Measurements from ENCODE around the gene NPTN. TPM values are rescaled to one million over a fixed set of nuclear protein-coding genes. Genes with fewer than 3 reads are reported as not detected.

Gene NPTN
- polyA plus RNA-seq, 3 donors: 86.5 to 137 (median 88.0) TPM

DNA sequence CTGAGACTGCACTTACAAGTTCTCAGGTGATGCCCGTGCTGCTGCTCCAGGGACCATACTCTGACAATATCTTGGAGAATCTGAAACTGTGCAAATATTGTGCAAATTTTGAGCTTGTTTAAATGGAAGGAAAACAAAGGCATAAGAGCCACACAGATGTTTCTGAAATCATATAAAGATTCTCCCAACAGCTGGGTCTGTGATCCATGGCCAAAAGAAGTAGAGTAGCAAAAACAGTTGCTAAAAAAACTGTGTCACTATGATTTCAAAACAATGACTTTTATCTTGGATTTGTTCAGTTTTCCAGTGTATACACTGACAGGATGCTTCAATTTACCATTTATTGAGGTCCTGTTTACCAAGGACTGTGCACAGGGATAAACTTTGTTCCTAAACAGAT is 25.3 kb downstream of the NPTN start:
- Mint-ChIP-seq H3K36me3 (peaks cover 8 to 23% of the 10 kb centered on the region in 2 donors), H3K4me1 (peaks cover 52% of the 10 kb centered on the region), H3K27me3 (ENCODE audit: low read depth in 3 of 3) (no peaks in the 10 kb centered on the region), H3K27ac (peak overlapping the region in 3 of 7 donors; percentile 6 to 65 (median 61)), H3K4me3 (no peak overlapping the region), H3K9me3 (no peaks in the 10 kb centered on the region)
- 80% methylated on average over 1 of the region's 1 CpG for WGBS (ENCODE audit: insufficient coverage)
- no peak overlapping the region for H3K4me3 ChIP-seq (replicated peaks in 1 of 3; ENCODE audit: low read depth in 2 of 3, low read length in 3 of 3)
- peaks cover 100% of the 10 kb centered on the region for H3K79me2 ChIP-seq (ENCODE audit: insufficient read depth, low read length)
- no peaks in the 10 kb centered on the region for H3K27me3 ChIP-seq (ENCODE audit: control insufficient read depth in 2 of 2, insufficient read depth in 2 of 2, low read length in 2 of 2)
- H3K27ac ChIP-seq (ENCODE audit: low read depth in 1 of 2, low read length in 2 of 2): peak overlapping the region in 1 of 2 donors; percentile 45
- TF ChIP-seq, protein P1, sequence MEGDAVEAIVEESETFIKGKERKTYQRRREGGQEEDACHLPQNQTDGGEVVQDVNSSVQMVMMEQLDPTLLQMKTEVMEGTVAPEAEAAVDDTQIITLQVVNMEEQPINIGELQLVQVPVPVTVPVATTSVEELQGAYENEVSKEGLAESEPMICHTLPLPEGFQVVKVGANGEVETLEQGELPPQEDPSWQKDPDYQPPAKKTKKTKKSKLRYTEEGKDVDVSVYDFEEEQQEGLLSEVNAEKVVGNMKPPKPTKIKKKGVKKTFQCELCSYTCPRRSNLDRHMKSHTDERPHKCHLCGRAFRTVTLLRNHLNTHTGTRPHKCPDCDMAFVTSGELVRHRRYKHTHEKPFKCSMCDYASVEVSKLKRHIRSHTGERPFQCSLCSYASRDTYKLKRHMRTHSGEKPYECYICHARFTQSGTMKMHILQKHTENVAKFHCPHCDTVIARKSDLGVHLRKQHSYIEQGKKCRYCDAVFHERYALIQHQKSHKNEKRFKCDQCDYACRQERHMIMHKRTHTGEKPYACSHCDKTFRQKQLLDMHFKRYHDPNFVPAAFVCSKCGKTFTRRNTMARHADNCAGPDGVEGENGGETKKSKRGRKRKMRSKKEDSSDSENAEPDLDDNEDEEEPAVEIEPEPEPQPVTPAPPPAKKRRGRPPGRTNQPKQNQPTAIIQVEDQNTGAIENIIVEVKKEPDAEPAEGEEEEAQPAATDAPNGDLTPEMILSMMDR (IDR thresholded peaks at IDR 0.05): no peak
- H4K20me1 ChIP-seq (ENCODE audit: insufficient read depth, low read length): peaks cover 100% of the 10 kb centered on the region
- intact Hi-C loops (cut with micrococcal nuclease): no loop called here
- no peak overlapping the region for H2AFZ ChIP-seq (ENCODE audit: insufficient read depth, low read depth, low read length, poor library complexity, severe bottlenecking)
- H3K9ac ChIP-seq (ENCODE audit: insufficient read depth, low read length, poor library complexity, severe bottlenecking): no peak overlapping the region
- H3K4me1 ChIP-seq (ENCODE audit: control insufficient read depth in 1 of 2, insufficient read depth in 2 of 2, low read length in 2 of 2): peaks cover 17 to 38% of the 10 kb centered on the region in 2 donors
- DNase-seq: no peak
- peaks cover 0 to 15% of the 10 kb centered on the region in 2 donors for H3K36me3 ChIP-seq (replicated peaks in 1 of 2; ENCODE audit: control insufficient read depth in 1 of 2, insufficient read depth in 2 of 2, low read length in 2 of 2)
- no peak overlapping the region for H3K4me2 ChIP-seq (replicated peaks; ENCODE audit: extremely low read depth, low read length, poor library complexity, severe bottlenecking)
- no peaks in the 10 kb centered on the region for H3K9me3 ChIP-seq (replicated peaks in 1 of 2; ENCODE audit: control insufficient read depth in 1 of 2, insufficient read depth in 1 of 2, low read length in 2 of 2)

DNA sequence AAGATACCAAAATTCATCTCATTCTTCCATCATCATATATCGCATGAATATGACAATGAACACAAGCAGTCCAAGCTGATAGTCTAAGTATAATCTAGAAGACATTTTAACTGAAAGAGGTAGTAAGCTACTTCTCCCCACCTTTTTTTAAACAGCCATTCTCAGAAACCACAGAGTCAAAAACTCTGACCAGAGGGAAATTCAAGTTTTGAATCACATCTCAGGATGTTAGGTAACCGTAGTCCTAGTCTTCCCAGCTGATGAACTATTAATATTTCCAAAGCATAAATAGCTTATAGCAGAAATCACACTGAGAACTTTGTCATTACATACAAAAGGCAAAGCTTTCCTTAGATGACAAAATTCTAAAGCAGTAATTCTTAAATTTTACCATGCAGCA is 25.8 kb downstream of the NPTN start:
- H3K9ac ChIP-seq (ENCODE audit: insufficient read depth, low read length, poor library complexity, severe bottlenecking): no peak overlapping the region
- no CpG with 5 or more reads among the region's 2 CpGs for WGBS (ENCODE audit: insufficient coverage)
- no peak overlapping the region for H3K4me2 ChIP-seq (replicated peaks; ENCODE audit: extremely low read depth, low read length, poor library complexity, severe bottlenecking)
- no peak overlapping the region for H3K4me3 ChIP-seq (replicated peaks in 1 of 3; ENCODE audit: low read depth in 2 of 3, low read length in 3 of 3)
- no peaks in the 10 kb centered on the region for H3K27me3 ChIP-seq (ENCODE audit: control insufficient read depth in 2 of 2, insufficient read depth in 2 of 2, low read length in 2 of 2)
- no peak for DNase-seq
- TF ChIP-seq, protein P1 (IDR thresholded peaks at IDR 0.05): no peak
- Mint-ChIP-seq H3K27ac (peak overlapping the region in 3 of 7 donors; percentile 6 to 65 (median 61)), H3K36me3 (peaks cover 8 to 23% of the 10 kb centered on the region in 2 donors), H3K4me1 (peaks cover 50% of the 10 kb centered on the region), H3K27me3 (ENCODE audit: low read depth in 3 of 3) (no peaks in the 10 kb centered on the region), H3K4me3 (no peak overlapping the region), H3K9me3 (no peaks in the 10 kb centered on the region)
- intact Hi-C loops (cut with micrococcal nuclease): no loop called here
- no peaks in the 10 kb centered on the region for H3K9me3 ChIP-seq (replicated peaks in 1 of 2; ENCODE audit: control insufficient read depth in 1 of 2, insufficient read depth in 1 of 2, low read length in 2 of 2)
- H2AFZ ChIP-seq (ENCODE audit: insufficient read depth, low read depth, low read length, poor library complexity, severe bottlenecking): no peak overlapping the region
- peak overlapping the region in 1 of 2 donors; percentile 45 for H3K27ac ChIP-seq (ENCODE audit: low read depth in 1 of 2, low read length in 2 of 2)
- H4K20me1 ChIP-seq (ENCODE audit: insufficient read depth, low read length): peaks cover 100% of the 10 kb centered on the region
- H3K36me3 ChIP-seq (replicated peaks in 1 of 2; ENCODE audit: control insufficient read depth in 1 of 2, insufficient read depth in 2 of 2, low read length in 2 of 2): peaks cover 0 to 15% of the 10 kb centered on the region in 2 donors
- peaks cover 100% of the 10 kb centered on the region for H3K79me2 ChIP-seq (ENCODE audit: insufficient read depth, low read length)
- peaks cover 22 to 42% of the 10 kb centered on the region in 2 donors for H3K4me1 ChIP-seq (ENCODE audit: control insufficient read depth in 1 of 2, insufficient read depth in 2 of 2, low read length in 2 of 2)

Data from CD14-positive monocyte (primary cell).